H9 (cell line): ENCODE data around the gene KMT5B. TPM values are rescaled to one million over a fixed set of nuclear protein-coding genes. Genes with fewer than 3 reads are reported as not detected.

Source experiments
- DNase-seq: peaks from one replicate; pipeline ENCODE4 v3.0.0-alpha.2; 2017
- H2AFZ ChIP-seq: one replicate; pipeline ENCODE4 v1.6.1; 2013; ENCODE audit warnings: mild to moderate bottlenecking, low read length, control low read depth, moderate library complexity
- H2AK5ac ChIP-seq: 2 replicates; pipeline ENCODE4 v1.6.1; 2013; ENCODE audit warnings: low read length, control low read depth, mixed read lengths; ENCODE audit not compliant: insufficient read length
- H2BK120ac ChIP-seq: one replicate; pipeline ENCODE4 v1.6.1; 2013; ENCODE audit warnings: low read depth, mild to moderate bottlenecking, low read length, control low read depth, inconsistent platforms; ENCODE audit not compliant: poor library complexity, severe bottlenecking
- H2BK12ac ChIP-seq: 2 replicates; pipeline ENCODE4 v1.6.1; 2013; ENCODE audit warnings: low read length, control low read depth, mixed read lengths, low read depth; ENCODE audit not compliant: insufficient read length
- H2BK15ac ChIP-seq: 2 replicates; pipeline ENCODE4 v1.6.1; 2013; ENCODE audit warnings: low read depth, low read length, control low read depth
- H2BK20ac ChIP-seq: one replicate; pipeline ENCODE4 v1.6.1; 2013; ENCODE audit warnings: low read depth, mild to moderate bottlenecking, low read length, control low read depth, inconsistent platforms; ENCODE audit not compliant: poor library complexity, severe bottlenecking
- H2BK5ac ChIP-seq: 2 replicates; pipeline ENCODE4 v1.6.1; 2013; ENCODE audit warnings: low read length, control low read depth, mixed read lengths; ENCODE audit not compliant: insufficient read length
- H3K14ac ChIP-seq: 2 replicates; pipeline ENCODE4 v1.6.1; 2013; ENCODE audit warnings: low read length, control low read depth; ENCODE audit not compliant: insufficient read depth
- H3K18ac ChIP-seq: 2 replicates; pipeline ENCODE4 v1.6.1; 2013; ENCODE audit warnings: low read depth, mild to moderate bottlenecking, mixed read lengths, low read length, control low read depth; ENCODE audit not compliant: insufficient read length
- H3K23ac ChIP-seq: 2 replicates; pipeline ENCODE4 v1.6.1; 2013; ENCODE audit warnings: low read length, control low read depth, mixed read lengths, low read depth; ENCODE audit not compliant: insufficient read length
- H3K23me2 ChIP-seq: 2 replicates; pipeline ENCODE4 v1.6.1; 2013; ENCODE audit warnings: low read depth, mild to moderate bottlenecking, mixed read lengths, low read length, control low read depth; ENCODE audit not compliant: insufficient read length, poor library complexity, severe bottlenecking
- H3K27ac ChIP-seq: 2 replicates; pipeline ENCODE4 v1.5.1; 2013; ENCODE audit warnings: low read length, control low read depth, mixed read lengths, low read depth; ENCODE audit not compliant: insufficient read length
- H3K27me3 ChIP-seq: 2 replicates; pipeline ENCODE4 v1.6.1; 2013; ENCODE audit warnings: low read length, control low read depth, inconsistent platforms; ENCODE audit not compliant: insufficient read depth
- H3K4ac ChIP-seq: 2 replicates; pipeline ENCODE4 v1.6.1; 2013; ENCODE audit warnings: low read depth, mild to moderate bottlenecking, control low read depth, inconsistent platforms, low read length, moderate library complexity
- H3K4me1 ChIP-seq: 2 replicates; pipeline ENCODE4 v1.6.1; 2013; ENCODE audit warnings: low read length, control low read depth, inconsistent platforms; ENCODE audit not compliant: insufficient read depth
- H3K4me2 ChIP-seq: 2 replicates; pipeline ENCODE4 v1.6.1; 2013; ENCODE audit warnings: low read length, control low read depth, mixed read lengths; ENCODE audit not compliant: insufficient read length, insufficient read depth
- H3K56ac ChIP-seq: 2 replicates; pipeline ENCODE4 v1.6.1; 2013; ENCODE audit warnings: low read depth, mild to moderate bottlenecking, mixed read lengths, low read length, control low read depth; ENCODE audit not compliant: insufficient read length
- H3K79me1 ChIP-seq: 2 replicates; pipeline ENCODE4 v1.6.1; 2013; ENCODE audit warnings: low read depth, mild to moderate bottlenecking, moderate library complexity, low read length, control low read depth, inconsistent platforms; ENCODE audit not compliant: insufficient read depth, poor library complexity, severe bottlenecking
- H3K79me2 ChIP-seq: 2 replicates; pipeline ENCODE4 v1.6.1; 2013; ENCODE audit warnings: low read length, control low read depth, inconsistent platforms; ENCODE audit not compliant: insufficient read depth
- H3K9ac ChIP-seq: 2 replicates; pipeline ENCODE4 v1.6.1; 2013; ENCODE audit warnings: low read length, control low read depth, mixed read lengths; ENCODE audit not compliant: insufficient read length; ENCODE audit errors: extremely low read depth
- H3K9me3 ChIP-seq: one replicate; pipeline ENCODE4 v1.6.1; 2013; ENCODE audit warnings: low read depth, low read length, inconsistent platforms; ENCODE audit not compliant: control insufficient read depth
- H3T11ph ChIP-seq: one replicate; pipeline ENCODE4 v1.6.1; 2013; ENCODE audit warnings: mild to moderate bottlenecking, low read length, control low read depth, inconsistent platforms
- H4K20me1 ChIP-seq: one replicate; pipeline ENCODE4 v1.6.1; 2013; ENCODE audit not compliant: control insufficient read depth, insufficient read length, insufficient read depth
- H4K5ac ChIP-seq: 2 replicates; pipeline ENCODE4 v1.6.1; 2013; ENCODE audit warnings: low read depth, mild to moderate bottlenecking, mixed read lengths, low read length, control low read depth; ENCODE audit not compliant: insufficient read length
- H4K8ac ChIP-seq: replicated peaks from 2 replicates; pipeline ENCODE4 v1.6.1; 2013; ENCODE audit warnings: low read length, control low read depth, mixed read lengths, low read depth; ENCODE audit not compliant: insufficient read length
- H4K91ac ChIP-seq: 2 replicates; pipeline ENCODE4 v1.6.1; 2013; ENCODE audit warnings: low read depth, mild to moderate bottlenecking, moderate library complexity, mixed read lengths, low read length, control low read depth; ENCODE audit not compliant: insufficient read length
- H3K27ac Mint-ChIP-seq, 3 experiments: 2 replicates in 2 of 3; 3 replicates in 1 of 3; pipeline ENCODE4 v1.8.0; 2020 to 2021; ENCODE audit warnings: mixed read lengths in 3 of 3, mild to moderate bottlenecking in 1 of 3, moderate library complexity in 1 of 3
- H3K27me3 Mint-ChIP-seq: 2 replicates; pipeline ENCODE4 v1.8.0; 2021; ENCODE audit warnings: low read depth, mild to moderate bottlenecking, moderate library complexity, mixed read lengths
- H3K36me3 Mint-ChIP-seq, 3 experiments: 2 replicates in 2 of 3; 3 replicates in 1 of 3; pipeline ENCODE4 v1.8.0; 2020 to 2021; ENCODE audit warnings: low read depth in 3 of 3, mixed read lengths in 3 of 3; ENCODE audit not compliant: insufficient read depth in 1 of 3
- H3K4me1 Mint-ChIP-seq, 2 experiments: 2 replicates each; pipeline ENCODE4 v1.8.0; 2020; ENCODE audit warnings: mixed read lengths in 2 of 2
- H3K4me3 Mint-ChIP-seq, 2 experiments: 2 replicates in 1 of 2; 3 replicates in 1 of 2; pipeline ENCODE4 v1.8.0; 2020 to 2021; ENCODE audit warnings: mild to moderate bottlenecking in 2 of 2, mixed read lengths in 2 of 2, moderate library complexity in 1 of 2
- H3K9me3 Mint-ChIP-seq, 2 experiments: 2 replicates in 1 of 2; 3 replicates in 1 of 2; pipeline ENCODE4 v1.8.0; 2020; ENCODE audit warnings: mild to moderate bottlenecking in 2 of 2, mixed read lengths in 2 of 2, moderate library complexity in 1 of 2
- WGBS: extraction: QIAGEN DNeasy Blood & Tissue Kit; methylation state at CpG from one replicate; pipeline ENCODE4 v1.1.7; 2013; ENCODE audit warnings: missing lambda C conversion rate, low lambda C conversion rate, mixed read lengths; ENCODE audit not compliant: insufficient read length; ENCODE audit errors: extremely low coverage; 5-methylcytosine and 5-hydroxymethylcytosine counted together
- total RNA-seq: library from RNA; stranded (reverse); gene quantifications from 2 replicates; pipeline ENCODE4 v1.2.1, GENCODE V29; 2021
- TF ChIP-seq, protein P1 (sequence below): fragments of 200-600 bp; sonication (generic); conservative IDR thresholded peaks from 3 replicates; pipeline ENCODE4 v1.8.0; 2021; ENCODE audit warnings: antibody characterized with exemption, mild to moderate bottlenecking

The KMT5B gene
- total RNA-seq, 1 experiment from 2014 or later = 61.6 TPM

DNA sequence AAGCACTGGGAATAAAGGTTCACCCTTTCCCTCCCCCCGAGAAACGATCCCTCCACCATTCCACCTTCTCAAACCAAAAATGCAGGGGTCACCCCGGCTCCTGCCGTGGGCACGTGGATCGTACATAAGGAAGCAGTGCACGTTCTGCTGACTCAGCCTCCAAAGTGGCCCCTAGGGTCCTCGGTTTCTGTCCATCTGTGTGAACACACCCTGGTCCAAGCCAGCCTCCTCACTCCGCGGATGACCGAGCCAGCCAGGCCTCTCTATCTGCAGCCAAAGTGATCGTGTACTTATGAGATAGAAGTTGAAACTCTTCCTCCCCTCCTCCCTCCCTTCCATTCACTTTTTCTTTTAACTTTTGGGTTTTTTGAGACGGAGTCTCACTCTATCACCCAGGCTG, 42.4 kb upstream of the KMT5B start:
- Histone ChIP-seq H3K9me3 (no peaks in the 10 kb centered on the region), H3K9ac (no peak overlapping the region), H3K23me2 (no peaks in the 10 kb centered on the region), H2BK120ac (no peak overlapping the region), H2BK12ac (no peak overlapping the region), H3K4me1 (peaks cover 3% of the 10 kb centered on the region; the same call in 1 of the 2 replicates), H3K23ac (no peak overlapping the region), H3K27me3 (no peaks in the 10 kb centered on the region), H3K14ac (no peak overlapping the region), H2BK15ac (no peak overlapping the region), H3T11ph (no peak overlapping the region), H3K18ac (no peak overlapping the region), H2AK5ac (no peak overlapping the region), H2BK20ac (no peak overlapping the region), H3K79me2 (no peaks in the 10 kb centered on the region), H3K56ac (no peak overlapping the region), H4K20me1 (no peaks in the 10 kb centered on the region), H3K27ac (no peak overlapping the region), H2AFZ (no peak overlapping the region), H4K91ac (no peak overlapping the region), H3K4ac (no peak overlapping the region), H4K8ac (no peak overlapping the region), H4K5ac (no peak overlapping the region), H3K4me2 (no peak overlapping the region), H2BK5ac (no peak overlapping the region), H3K79me1 (no peaks in the 10 kb centered on the region)
- TF ChIP-seq, protein P1, sequence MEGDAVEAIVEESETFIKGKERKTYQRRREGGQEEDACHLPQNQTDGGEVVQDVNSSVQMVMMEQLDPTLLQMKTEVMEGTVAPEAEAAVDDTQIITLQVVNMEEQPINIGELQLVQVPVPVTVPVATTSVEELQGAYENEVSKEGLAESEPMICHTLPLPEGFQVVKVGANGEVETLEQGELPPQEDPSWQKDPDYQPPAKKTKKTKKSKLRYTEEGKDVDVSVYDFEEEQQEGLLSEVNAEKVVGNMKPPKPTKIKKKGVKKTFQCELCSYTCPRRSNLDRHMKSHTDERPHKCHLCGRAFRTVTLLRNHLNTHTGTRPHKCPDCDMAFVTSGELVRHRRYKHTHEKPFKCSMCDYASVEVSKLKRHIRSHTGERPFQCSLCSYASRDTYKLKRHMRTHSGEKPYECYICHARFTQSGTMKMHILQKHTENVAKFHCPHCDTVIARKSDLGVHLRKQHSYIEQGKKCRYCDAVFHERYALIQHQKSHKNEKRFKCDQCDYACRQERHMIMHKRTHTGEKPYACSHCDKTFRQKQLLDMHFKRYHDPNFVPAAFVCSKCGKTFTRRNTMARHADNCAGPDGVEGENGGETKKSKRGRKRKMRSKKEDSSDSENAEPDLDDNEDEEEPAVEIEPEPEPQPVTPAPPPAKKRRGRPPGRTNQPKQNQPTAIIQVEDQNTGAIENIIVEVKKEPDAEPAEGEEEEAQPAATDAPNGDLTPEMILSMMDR = no peak
- peaks cover 9 to 10% of the 10 kb centered on the region in 2 experiments for H3K4me1 Mint-ChIP-seq
- no peak overlapping the region for H3K27ac Mint-ChIP-seq
- no CpG with 5 or more reads among the region's 13 CpGs for WGBS
- H3K36me3 Mint-ChIP-seq = peaks cover 0 to 3% (median 0%) of the 10 kb centered on the region in 3 experiments; a peak in 3 of 7 replicates
- H3K9me3 Mint-ChIP-seq = no peaks in the 10 kb centered on the region; a peak in 2 of 5 replicates
- H3K4me3 Mint-ChIP-seq = no peak overlapping the region
- DNase-seq = no peak
- peaks cover 12% of the 10 kb centered on the region for H3K27me3 Mint-ChIP-seq
